ENCODE results near the gene GOLM1. TPM values are rescaled to one million over a fixed set of nuclear protein-coding genes. Genes with fewer than 3 reads are reported as not detected.
A peak's percentile ranks its signal among the peaks of the same experiment; 100 is the strongest.

The GOLM1 gene
- total and polyA plus RNA-seq, 2 donors from 2014 or later: 88.6 to 133 TPM

- Histone ChIP-seq H3K9me3 (ENCODE audit: control insufficient read depth in 2 of 3, insufficient read depth in 1 of 3, low read length in 3 of 3) (no peaks in the 10 kb centered on the region), H3K4me3 (ENCODE audit: low read length in 3 of 3) (no peak overlapping the region), H3K27ac (ENCODE audit: low read depth in 2 of 2, low read length in 2 of 2) (no peak overlapping the region), H3K36me3 (ENCODE audit: control insufficient read depth in 2 of 3, insufficient read depth in 3 of 3, low read length in 3 of 3) (peaks cover 0 to 14% (median 12%) of the 10 kb centered on the region in 3 donors), H3K9ac (ENCODE audit: low read length in 3 of 3) (no peak overlapping the region), H3K27me3 (ENCODE audit: control insufficient read depth, insufficient read depth, low read length) (no peaks in the 10 kb centered on the region), H3K4me1 (ENCODE audit: control insufficient read depth in 2 of 3, insufficient read depth in 2 of 3, low read depth in 1 of 3, low read length in 3 of 3) (peaks cover 0 to 10% (median 2%) of the 10 kb centered on the region in 3 donors)
- FAIRE-seq (no peak), DNase-seq (no peak)
- intact Hi-C loops (cut with DNase I): no loop called here
- no peak for TF ChIP-seq CTCF (IDR thresholded peaks at IDR 0.05; ENCODE audit: borderline replicate concordance, extremely low read depth, insufficient read depth)
These were observed 62.8 kb downstream of the GOLM1 start for GRCh38 chr9:86036555-86036954.

GRCh38 chr9:86035827-86036440, 63.4 kb downstream of the GOLM1 start:
- FAIRE-seq: no peak

GRCh38 chr9:86034863-86035734, 64.3 kb downstream of the GOLM1 start:
- Histone ChIP-seq H3K27me3 (ENCODE audit: control insufficient read depth, insufficient read depth, low read length) (no peaks in the 10 kb centered on the region), H3K27ac (ENCODE audit: low read depth in 2 of 2, low read length in 2 of 2) (no peak overlapping the region), H3K9me3 (ENCODE audit: control insufficient read depth in 2 of 3, insufficient read depth in 1 of 3, low read length in 3 of 3) (no peaks in the 10 kb centered on the region), H3K36me3 (ENCODE audit: control insufficient read depth in 2 of 3, insufficient read depth in 3 of 3, low read length in 3 of 3) (peaks cover 0 to 14% (median 12%) of the 10 kb centered on the region in 3 donors), H3K4me3 (ENCODE audit: low read length in 3 of 3) (no peak overlapping the region), H3K4me1 (ENCODE audit: control insufficient read depth in 2 of 3, insufficient read depth in 2 of 3, low read depth in 1 of 3, low read length in 3 of 3) (no peaks in the 10 kb centered on the region), H3K9ac (ENCODE audit: low read length in 3 of 3) (no peak overlapping the region)
- no peak for TF ChIP-seq CTCF (IDR thresholded peaks at IDR 0.05; ENCODE audit: borderline replicate concordance, extremely low read depth, insufficient read depth)
- DNase-seq: peak in 2 of 5 donors; percentile 21 to 59
- no peak for FAIRE-seq
- intact Hi-C loops (cut with DNase I): no loop called here

More at GRCh38 chr9:86035827-86036440, 63.4 kb downstream of the GOLM1 start:
- intact Hi-C loops (cut with DNase I): no loop called here
- TF ChIP-seq CTCF (IDR thresholded peaks at IDR 0.05; ENCODE audit: borderline replicate concordance, extremely low read depth, insufficient read depth): no peak
- no peak for DNase-seq
- Histone ChIP-seq H3K27ac (ENCODE audit: low read depth in 2 of 2, low read length in 2 of 2) (no peak overlapping the region), H3K36me3 (ENCODE audit: control insufficient read depth in 2 of 3, insufficient read depth in 3 of 3, low read length in 3 of 3) (peaks cover 0 to 14% (median 12%) of the 10 kb centered on the region in 3 donors), H3K4me1 (ENCODE audit: control insufficient read depth in 2 of 3, insufficient read depth in 2 of 3, low read depth in 1 of 3, low read length in 3 of 3) (peaks cover 0 to 4% (median 2%) of the 10 kb centered on the region in 3 donors), H3K4me3 (ENCODE audit: low read length in 3 of 3) (no peak overlapping the region), H3K9me3 (ENCODE audit: control insufficient read depth in 2 of 3, insufficient read depth in 1 of 3, low read length in 3 of 3) (no peaks in the 10 kb centered on the region), H3K9ac (ENCODE audit: low read length in 3 of 3) (no peak overlapping the region), H3K27me3 (ENCODE audit: control insufficient read depth, insufficient read depth, low read length) (no peaks in the 10 kb centered on the region)

Data from kidney (tissue), 14 donors.